ENCODE measurements around the gene OR52E8.

Gene OR52E8

GRCh38 chr11:5808500-5809121 lies 48.9 kb downstream of the OR52E8 start, which contains the start of gene OR52N2:
OR52N2 (plus strand) TSS chr11:5808924; CDS start chr11:5820336, 11,412 bp downstream.
- H3K9me3 ChIP-seq (ENCODE audit: control insufficient read depth, low read length): no peaks in the 10 kb centered on the region
- no peaks in the 10 kb centered on the region for H3K36me3 ChIP-seq (ENCODE audit: control insufficient read depth, insufficient read depth, low read length)
- H3K4me1 ChIP-seq (ENCODE audit: control insufficient read depth, insufficient read depth, low read length, poor library complexity, severe bottlenecking): no peaks in the 10 kb centered on the region
- H3K4me3 ChIP-seq (ENCODE audit: extremely low read depth, insufficient read depth, low read length, poor library complexity, severe bottlenecking): no peak within 1 kb of the TSS
- WGBS, 2 experiments (ENCODE audit: insufficient coverage in 2 of 2): 68 to 69% methylated on average over 22 of the region's 24 CpGs
- no peak within 1 kb of the TSS for H3K27ac ChIP-seq (ENCODE audit: low read depth, low read length, severe bottlenecking)

GRCh38 chr11:5807580-5807979 lies 49.9 kb downstream of the OR52E8 start:
- Histone ChIP-seq H3K4me3 (ENCODE audit: extremely low read depth, insufficient read depth, low read length, poor library complexity, severe bottlenecking) (no peak overlapping the region), H3K27ac (ENCODE audit: low read depth, low read length, severe bottlenecking) (no peak overlapping the region), H3K4me1 (ENCODE audit: control insufficient read depth, insufficient read depth, low read length, poor library complexity, severe bottlenecking) (no peaks in the 10 kb centered on the region), H3K36me3 (ENCODE audit: control insufficient read depth, insufficient read depth, low read length) (no peaks in the 10 kb centered on the region), H3K9me3 (ENCODE audit: control insufficient read depth, low read length) (no peaks in the 10 kb centered on the region)
- 73 to 82% methylated on average over 9 to 10 of the region's 10 CpGs for WGBS, 2 experiments (ENCODE audit: insufficient coverage in 2 of 2)
